Erythroblast (primary cell): ENCODE measurements around the gene GPR148.

Source experiments
- GATA1 ChIP-seq: IDR thresholded peaks from 2 replicates; pipeline ENCODE4 v1.6.1; 2011; ENCODE audit warnings: low read depth, mild to moderate bottlenecking, control low read depth, low read length, moderate library complexity
- POLR2A ChIP-seq: IDR thresholded peaks from 2 replicates; pipeline ENCODE4 v1.6.1; 2011; ENCODE audit warnings: mild to moderate bottlenecking, low read length

DNA sequence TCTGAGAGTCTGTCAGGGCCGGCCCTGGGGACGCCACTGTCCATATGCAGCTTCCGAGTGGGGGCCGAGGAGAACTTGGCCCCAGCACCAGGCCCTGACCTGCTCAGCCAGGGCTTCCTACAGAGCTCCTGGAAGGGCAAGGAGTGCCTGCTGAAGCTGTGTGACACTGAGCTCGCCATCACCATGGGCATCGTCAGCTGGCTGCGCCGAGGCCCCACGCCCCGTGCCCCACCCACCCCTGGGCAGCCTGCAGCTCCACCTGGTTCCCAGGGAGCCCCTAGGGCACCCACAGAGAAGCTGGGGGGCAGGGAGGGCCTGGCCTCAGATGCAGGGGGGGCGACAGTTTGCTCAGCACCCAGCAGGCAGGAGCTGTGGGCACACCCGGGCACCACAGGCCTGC is 34.5 kb downstream of the GPR148 start:
- no peak for TF ChIP-seq POLR2A
- TF ChIP-seq GATA1, result no peak
